ENCODE measurements around the gene CCDC14.
"Not testable (repeated sequence)": the region's sequence is repeated elsewhere in the genome, so short reads cannot be mapped to it uniquely, and the experiment has no call there.

CCDC14 gene

DNA sequence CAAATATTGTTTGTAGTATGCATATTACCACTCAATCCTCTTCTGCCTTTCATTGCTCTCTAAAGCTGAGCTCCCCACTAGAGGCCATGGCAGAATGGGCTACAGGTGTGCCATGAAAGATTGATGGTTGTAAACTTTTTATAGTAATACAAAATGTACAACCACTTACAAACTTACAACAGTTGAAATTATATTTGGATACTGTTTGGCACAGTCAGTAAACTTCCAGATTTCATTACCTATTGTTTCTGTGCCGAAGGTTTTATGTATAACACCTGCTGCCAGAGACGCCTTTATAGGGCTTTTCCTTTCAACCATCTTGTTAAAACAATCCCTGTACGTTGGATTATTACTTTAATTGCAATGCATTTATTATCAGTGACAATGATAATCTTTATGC is 23.9 kb upstream of the CCDC14 start:
- H3K4me3 ChIP-seq (ENCODE audit: low read depth, low read length), result no peak overlapping the region
- TF ChIP-seq, protein P1, sequence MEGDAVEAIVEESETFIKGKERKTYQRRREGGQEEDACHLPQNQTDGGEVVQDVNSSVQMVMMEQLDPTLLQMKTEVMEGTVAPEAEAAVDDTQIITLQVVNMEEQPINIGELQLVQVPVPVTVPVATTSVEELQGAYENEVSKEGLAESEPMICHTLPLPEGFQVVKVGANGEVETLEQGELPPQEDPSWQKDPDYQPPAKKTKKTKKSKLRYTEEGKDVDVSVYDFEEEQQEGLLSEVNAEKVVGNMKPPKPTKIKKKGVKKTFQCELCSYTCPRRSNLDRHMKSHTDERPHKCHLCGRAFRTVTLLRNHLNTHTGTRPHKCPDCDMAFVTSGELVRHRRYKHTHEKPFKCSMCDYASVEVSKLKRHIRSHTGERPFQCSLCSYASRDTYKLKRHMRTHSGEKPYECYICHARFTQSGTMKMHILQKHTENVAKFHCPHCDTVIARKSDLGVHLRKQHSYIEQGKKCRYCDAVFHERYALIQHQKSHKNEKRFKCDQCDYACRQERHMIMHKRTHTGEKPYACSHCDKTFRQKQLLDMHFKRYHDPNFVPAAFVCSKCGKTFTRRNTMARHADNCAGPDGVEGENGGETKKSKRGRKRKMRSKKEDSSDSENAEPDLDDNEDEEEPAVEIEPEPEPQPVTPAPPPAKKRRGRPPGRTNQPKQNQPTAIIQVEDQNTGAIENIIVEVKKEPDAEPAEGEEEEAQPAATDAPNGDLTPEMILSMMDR (IDR thresholded peaks at IDR 0.05; ENCODE audit: low read depth, low read length), result no peak

DNA sequence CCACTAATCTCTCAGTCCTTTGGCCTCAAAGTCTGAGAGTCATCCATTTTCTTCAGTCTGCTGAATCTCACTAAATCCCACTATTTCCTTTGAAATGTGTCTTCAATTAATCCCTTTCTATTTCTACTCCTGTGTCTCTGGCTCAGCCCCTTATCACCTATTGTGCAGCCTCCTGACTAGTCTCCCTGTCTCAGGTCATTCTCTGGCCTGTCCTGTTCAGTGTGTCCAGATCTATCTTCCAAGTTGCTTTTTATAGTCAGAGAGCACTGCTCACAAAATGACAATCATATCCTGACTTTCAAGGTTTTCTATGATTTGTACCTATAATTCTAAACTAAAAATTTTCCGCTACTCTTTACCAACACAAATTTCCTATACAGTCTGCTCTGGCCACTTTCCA is 23.3 kb upstream of the CCDC14 start:
- TF ChIP-seq, protein P1 (IDR thresholded peaks at IDR 0.05; ENCODE audit: low read depth, low read length), result no peak
- no peak overlapping the region for H3K4me3 ChIP-seq (ENCODE audit: low read depth, low read length)

DNA sequence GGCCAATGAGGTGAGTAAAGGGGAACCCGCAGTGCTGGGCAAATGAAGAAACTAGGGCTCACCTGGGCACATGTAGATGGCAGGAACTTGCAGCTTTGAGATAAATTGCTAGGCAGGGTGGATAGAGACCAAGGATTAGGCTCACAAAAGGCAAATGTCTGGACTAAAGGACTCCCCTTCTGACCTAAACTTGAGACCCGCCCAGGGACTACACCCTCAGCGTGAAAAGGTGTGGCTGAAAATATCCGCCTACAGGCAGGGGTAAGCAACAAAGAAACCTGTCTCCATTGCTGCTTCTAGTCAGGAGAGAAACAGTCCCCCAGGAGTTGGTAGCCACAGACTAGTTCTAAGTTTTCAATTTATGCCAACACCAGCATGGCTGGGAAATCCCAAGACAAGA is 20.3 kb upstream of the CCDC14 start:
- H3K4me3 ChIP-seq (ENCODE audit: low read depth, low read length), result not testable (repeated sequence)

DNA sequence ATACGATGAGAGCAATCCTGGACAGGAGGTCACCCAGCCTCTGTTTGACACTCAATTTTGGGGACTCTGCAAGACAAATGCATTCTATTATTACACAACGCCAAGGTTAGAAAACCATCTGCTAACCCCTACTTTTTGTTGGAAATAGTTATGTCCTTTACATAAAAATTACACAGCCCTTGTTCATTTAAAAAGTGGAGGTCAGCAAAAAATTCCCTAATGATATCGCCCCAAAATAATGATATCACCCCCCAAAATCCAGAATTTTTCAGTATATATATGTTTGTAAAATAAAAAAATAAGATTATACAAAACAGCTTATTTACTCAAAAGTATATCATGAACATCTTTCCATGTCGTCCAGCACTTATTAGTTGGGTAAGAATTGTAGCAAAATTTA is 19.5 kb upstream of the CCDC14 start:
- TF ChIP-seq, protein P1 (IDR thresholded peaks at IDR 0.05; ENCODE audit: low read depth, low read length), result no peak
- no peak overlapping the region; the same call in 1 of the 2 replicates for H3K4me3 ChIP-seq (ENCODE audit: low read depth, low read length)

DNA sequence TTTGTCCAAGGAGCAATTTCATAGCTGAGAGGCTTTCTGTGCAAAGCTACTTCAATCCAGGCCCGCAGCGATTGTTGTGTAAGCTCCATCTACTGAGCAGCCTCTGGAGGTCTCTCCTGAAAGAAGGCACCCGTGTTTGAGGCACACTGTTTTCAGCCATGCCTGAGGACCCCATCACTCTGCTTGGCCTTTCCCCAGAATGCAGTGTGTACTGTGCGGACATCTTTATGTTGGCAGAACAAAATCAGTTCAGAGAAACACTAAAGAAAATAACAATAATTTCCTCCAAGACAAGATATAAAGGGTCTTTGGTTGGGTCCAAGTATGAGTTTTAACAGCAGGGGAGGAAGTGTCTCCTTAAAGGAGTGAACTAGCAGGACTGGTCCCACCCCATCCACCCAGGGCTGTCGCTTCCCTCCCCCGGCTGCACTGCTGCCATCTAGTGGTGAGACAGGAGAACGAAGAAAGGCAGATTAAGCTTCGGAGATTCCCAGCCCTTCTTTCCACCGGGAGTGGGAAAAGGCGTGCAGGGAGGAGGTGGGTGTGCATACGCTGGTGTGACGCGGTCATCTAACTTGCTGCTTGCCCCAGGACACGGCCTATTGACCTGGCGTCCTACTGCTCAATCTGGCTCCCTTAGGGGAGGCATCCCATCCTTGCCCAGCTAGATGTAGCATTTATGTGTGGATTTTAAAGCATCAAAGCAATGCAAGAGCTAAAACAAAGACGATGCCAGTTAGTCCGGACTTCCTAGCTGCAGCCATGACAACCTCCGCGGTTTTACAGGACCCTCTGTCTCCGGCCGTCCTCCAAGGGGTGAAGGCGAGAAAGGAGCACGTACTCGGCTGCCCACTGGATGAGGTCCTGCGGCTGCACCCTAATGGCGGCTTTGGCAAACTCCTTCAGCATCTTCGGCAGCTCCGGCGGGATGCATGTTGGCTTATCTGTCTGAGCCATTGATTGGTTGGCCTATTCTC is 18.8 kb upstream of the CCDC14 start:
- TF ChIP-seq, protein P1 (IDR thresholded peaks at IDR 0.05; ENCODE audit: low read depth, low read length), result peak; percentile 51
- H3K4me3 ChIP-seq (ENCODE audit: low read depth, low read length), result peak overlapping the region; percentile 43

DNA sequence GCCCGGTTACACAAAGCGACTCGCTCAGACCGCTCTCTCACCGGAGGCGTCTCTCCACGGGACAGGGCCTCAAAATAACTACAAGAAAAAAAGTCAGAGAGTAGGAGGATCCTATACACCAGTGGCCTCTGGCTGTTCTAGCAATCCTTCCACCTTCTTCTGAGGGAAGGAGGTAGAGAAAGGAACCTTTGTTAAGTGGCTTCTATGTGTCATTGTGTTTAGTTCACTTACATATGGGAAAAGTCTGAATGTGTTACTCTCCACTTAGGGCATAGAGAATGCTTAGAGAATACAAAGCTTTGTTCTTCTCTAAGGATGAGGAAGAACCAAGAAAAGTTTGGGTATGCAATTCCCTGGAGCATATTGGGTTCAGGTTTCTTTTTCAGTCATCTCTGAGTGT is 15.9 kb upstream of the CCDC14 start:
- not testable (repeated sequence) for H3K4me3 ChIP-seq (ENCODE audit: low read depth, low read length)

DNA sequence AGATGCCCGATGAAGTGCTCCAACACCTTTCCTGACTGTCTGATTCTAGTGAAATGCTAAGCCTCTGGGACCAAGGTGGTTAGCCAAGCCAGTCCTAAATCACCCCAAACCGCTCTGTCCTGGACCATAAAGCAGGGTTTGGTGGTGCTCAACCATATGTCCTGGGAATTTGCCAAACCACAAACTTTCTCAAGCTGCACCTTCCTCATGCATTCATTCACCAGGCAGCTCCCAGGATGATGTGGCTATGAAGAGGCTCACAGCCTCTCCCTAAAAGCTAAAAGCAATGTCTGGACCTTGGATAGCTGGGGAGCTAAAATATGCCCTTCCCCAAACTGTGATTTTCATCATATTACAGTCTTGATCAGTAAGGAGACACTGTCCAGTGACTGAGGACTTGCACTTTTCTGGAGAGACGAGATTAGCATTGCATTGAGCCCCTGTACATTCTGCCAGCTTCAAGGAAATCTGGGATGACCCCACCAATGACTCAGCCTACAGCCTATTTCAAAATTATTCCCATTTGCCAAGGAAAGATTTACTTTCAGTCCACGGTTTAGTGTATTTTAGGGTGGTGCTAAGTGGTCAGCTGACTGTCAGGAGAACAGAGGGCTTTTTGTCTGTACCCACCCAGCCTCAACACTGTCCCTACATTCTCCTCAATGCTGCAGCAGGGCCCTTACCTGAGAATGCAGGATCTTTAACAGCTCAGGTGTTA is 15.3 kb upstream of the CCDC14 start:
- H3K4me3 ChIP-seq (ENCODE audit: low read depth, low read length), result not testable (repeated sequence)

DNA sequence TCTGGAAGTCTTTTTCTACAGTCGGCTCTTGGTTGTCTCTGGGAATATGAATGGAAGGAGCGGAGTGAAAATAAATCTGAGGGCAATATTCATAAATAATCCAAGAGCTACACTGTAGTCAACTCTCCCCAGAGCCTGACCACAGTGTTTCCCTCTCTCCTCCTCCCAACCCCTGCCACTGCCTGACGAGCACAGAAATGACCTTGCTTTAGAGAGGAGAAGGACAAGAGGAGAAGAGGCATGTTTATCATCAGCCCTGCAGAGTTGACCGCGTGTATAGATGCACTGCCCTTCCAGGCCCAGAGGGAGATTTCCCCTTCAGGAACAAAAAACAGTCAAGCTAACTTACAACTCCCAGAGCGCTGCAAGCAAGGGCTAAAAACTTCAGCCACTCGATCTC is 14.0 kb upstream of the CCDC14 start:
- H3K4me3 ChIP-seq (ENCODE audit: low read depth, low read length), result not testable (repeated sequence)

DNA sequence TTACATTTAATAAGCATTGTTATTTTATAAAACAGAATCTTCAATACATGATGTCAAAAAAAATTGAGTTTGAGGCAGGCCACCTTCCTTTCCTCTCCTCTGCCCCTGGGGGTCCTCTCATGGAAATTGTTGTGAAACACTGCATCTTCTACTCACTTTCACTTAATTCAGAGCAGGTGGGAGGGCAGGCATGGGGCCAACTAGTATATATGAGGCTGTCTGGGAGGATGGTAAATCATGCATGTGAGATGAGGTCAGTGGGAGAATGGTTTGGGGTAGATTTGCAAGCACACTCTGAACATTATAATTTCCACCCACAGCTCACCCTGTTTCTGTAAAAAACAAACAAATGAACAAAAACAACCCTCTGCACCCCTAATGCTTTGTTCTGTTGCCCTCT is 10.4 kb upstream of the CCDC14 start:
- TF ChIP-seq, protein P1 (IDR thresholded peaks at IDR 0.05; ENCODE audit: low read depth, low read length), result no peak
- H3K4me3 ChIP-seq (ENCODE audit: low read depth, low read length), result no peak overlapping the region

DNA sequence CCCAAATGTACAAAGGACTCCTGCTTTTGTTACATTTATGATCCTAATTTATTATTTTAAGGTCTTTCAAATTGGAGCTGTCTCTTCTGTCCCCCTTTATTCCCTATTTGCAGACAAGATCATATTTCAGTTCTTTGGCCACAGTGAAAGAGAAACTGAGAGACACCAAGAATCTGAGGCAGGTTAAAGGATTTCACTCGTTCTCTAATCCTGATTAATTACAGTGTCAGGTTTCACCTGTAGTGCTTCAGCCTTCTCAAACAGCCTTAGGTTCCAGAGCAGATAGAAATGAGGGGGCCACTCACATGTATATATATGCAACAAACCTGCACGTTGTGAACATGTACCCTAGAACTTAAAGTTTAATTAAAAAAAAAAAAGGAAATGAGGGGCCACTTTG is 6.2 kb upstream of the CCDC14 start:
- not testable (repeated sequence) for H3K4me3 ChIP-seq (ENCODE audit: low read depth, low read length)

DNA sequence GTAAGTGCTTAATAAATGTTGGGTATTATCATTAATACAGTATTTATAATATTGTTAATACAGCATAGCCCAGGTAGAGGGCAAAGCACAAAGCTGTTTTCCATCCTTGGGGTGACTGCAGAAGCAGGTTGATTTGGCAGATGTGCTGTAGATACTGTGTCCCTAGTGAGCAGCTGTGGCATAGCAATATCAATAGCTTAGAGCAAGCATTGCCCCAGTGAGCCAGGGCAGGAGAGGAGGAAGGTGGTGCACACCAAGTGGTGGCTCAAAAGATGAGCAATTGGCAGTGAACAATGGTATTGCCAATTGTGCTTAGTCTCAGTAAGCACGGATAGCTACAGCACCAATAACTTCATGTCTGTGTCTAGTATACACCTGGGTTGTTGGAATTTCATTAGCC is 5.8 kb upstream of the CCDC14 start:
- H3K4me3 ChIP-seq (ENCODE audit: low read depth, low read length), result not testable (repeated sequence)

DNA sequence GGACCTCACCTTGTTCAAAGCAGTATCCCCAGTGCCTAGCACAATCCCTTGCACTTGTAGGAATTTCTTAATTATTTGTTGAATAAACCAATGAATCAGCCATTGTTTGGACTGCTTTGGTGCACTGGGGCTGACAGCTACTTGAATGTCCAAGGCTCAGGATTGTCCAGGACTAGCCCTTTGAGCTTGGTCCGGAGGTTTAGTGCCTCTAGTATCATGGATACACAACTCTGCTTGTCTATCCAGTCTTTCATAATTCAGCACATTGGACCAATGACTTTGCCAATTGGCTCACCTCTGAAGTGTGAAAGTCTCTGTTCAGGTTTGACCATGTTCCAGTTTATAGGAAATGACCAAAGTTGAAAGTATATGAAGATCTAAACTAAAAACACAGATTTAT is 3.8 kb upstream of the CCDC14 start:
- not testable (repeated sequence) for H3K4me3 ChIP-seq (ENCODE audit: low read depth, low read length)
